SJCRH30 (cell line): ENCODE results near the gene PRKCA. TPM values are rescaled to one million over a fixed set of nuclear protein-coding genes. Genes with fewer than 3 reads are reported as not detected.

Source experiments
- DNase-seq, 2 experiments: peaks; one replicate each; pipeline ENCODE4 v3.0.0-alpha.2; 2015 to 2020
- H3K27ac ChIP-seq: fragments of 250-450 bp; sonication (Bioruptor Pico); 2 replicates; pipeline ENCODE4 v1.5.1; 2020; ENCODE audit warnings: mild to moderate bottlenecking, moderate library complexity
- H3K27me3 ChIP-seq: fragments of 250-450 bp; sonication (Bioruptor Pico); 2 replicates; pipeline ENCODE4 v1.5.1; 2020; ENCODE audit warnings: mild to moderate bottlenecking, moderate library complexity
- H3K36me3 ChIP-seq: fragments of 250-450 bp; sonication (Bioruptor Pico); 2 replicates; pipeline ENCODE4 v1.5.1; 2020; ENCODE audit warnings: mild to moderate bottlenecking, moderate library complexity
- H3K4me1 ChIP-seq: fragments of 250-450 bp; sonication (Bioruptor Pico); 2 replicates; pipeline ENCODE4 v1.5.1; 2020; ENCODE audit warnings: mild to moderate bottlenecking, moderate library complexity
- H3K4me3 ChIP-seq: fragments of 250-450 bp; sonication (Bioruptor Pico); 2 replicates; pipeline ENCODE4 v1.5.1; 2020; ENCODE audit warnings: mild to moderate bottlenecking, moderate library complexity
- H3K9me3 ChIP-seq: fragments of 250-450 bp; sonication (Bioruptor Pico); replicated peaks from 2 replicates; pipeline ENCODE4 v1.5.1; 2020; ENCODE audit warnings: mild to moderate bottlenecking, moderate library complexity
- total RNA-seq: library from RNA; depleted of rRNA; stranded (reverse); fragments of >200 nt; shearing (Covaris generic); gene quantifications from 2 replicates; pipeline ENCODE4 v1.2.3, GENCODE V29; 2014

The PRKCA gene
- total RNA-seq, 1 experiment from 2014 or later: 24.7 TPM

DNA sequence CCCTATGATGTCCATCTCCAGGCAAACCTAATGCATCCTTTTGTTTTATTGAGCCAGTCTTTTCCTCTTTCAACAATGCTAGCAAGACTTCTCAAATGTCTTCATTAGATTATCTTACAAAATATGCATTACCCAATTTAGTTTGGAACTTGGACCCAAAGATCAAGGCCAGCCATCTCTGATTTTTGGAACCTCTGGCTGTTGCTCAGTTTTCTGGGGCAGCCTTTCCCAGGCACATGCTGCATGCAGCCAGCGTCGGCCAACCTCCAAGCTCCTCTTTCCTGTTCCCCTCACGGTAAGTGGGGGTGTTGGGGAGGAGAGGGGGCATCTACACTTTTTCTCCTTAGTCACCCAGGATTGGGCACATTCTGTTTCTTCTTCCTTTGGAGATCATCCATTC, 189.3 kb downstream of the PRKCA start:
- DNase-seq: no peak
- Histone ChIP-seq H3K27me3 (no peaks in the 10 kb centered on the region), H3K9me3 (0 out of 2 replicates have a peak, but pooled peaks cover 2% of the 10 kb centered on the region), H3K4me1 (peaks cover 3% of the 10 kb centered on the region; the same call in 1 of the 2 replicates), H3K36me3 (no peaks in the 10 kb centered on the region), H3K27ac (no peak overlapping the region), H3K4me3 (no peak overlapping the region)

DNA sequence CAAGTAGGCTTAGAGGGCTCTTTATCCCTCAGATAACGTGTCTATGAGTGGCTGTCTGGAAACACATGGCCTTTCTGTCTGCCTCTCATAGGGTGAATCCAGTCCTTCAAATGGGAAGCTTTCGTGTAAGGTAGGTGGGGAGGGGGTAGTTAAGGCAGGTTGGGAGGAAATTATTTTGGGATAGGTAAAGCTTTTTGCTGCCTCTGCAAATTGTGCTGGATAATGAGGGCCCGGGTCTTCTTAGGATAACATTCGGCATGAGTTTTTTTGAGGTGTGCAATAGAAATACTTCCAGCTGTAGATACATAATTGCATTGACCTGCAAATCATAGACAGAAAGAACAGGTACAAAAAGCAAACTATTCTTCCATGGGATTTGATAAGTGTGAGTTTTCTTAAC, 189.7 kb downstream of the PRKCA start:
- 0 out of 2 replicates have a peak, but pooled peaks cover 2% of the 10 kb centered on the region for H3K9me3 ChIP-seq
- no peak overlapping the region for H3K27ac ChIP-seq
- no peaks in the 10 kb centered on the region for H3K27me3 ChIP-seq
- DNase-seq: no peak
- H3K36me3 ChIP-seq: no peaks in the 10 kb centered on the region
- H3K4me3 ChIP-seq: no peak overlapping the region
- peaks cover 3% of the 10 kb centered on the region; the same call in 1 of the 2 replicates for H3K4me1 ChIP-seq

DNA sequence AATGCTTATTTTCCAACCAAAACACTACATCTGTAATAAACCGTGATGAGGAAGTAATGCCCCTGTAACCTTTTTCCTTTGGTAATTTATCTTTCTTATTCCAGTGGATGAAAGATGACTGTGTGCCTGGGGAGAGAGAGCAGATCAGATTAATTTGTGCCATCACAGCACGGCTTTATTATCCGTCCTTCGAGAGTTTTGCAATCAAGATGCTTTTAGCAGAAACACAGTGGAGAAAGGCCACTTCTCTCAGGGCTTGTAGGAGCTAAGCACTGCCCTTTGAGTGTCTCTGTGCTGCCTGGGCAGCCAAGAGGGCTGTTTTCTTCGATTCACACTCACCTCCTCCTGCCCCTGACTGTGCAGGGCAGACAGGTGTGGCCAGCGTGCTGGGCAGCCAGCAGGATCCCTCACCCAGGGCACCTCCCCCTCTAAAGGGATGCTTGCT, 190.2 kb downstream of the PRKCA start:
- peaks cover 3% of the 10 kb centered on the region; the same call in 1 of the 2 replicates for H3K4me1 ChIP-seq
- H3K9me3 ChIP-seq: 0 out of 2 replicates have a peak, but pooled peaks cover 2% of the 10 kb centered on the region
- H3K36me3 ChIP-seq: no peaks in the 10 kb centered on the region
- no peak for DNase-seq
- no peaks in the 10 kb centered on the region for H3K27me3 ChIP-seq
- no peak overlapping the region for H3K4me3 ChIP-seq
- H3K27ac ChIP-seq: no peak overlapping the region

DNA sequence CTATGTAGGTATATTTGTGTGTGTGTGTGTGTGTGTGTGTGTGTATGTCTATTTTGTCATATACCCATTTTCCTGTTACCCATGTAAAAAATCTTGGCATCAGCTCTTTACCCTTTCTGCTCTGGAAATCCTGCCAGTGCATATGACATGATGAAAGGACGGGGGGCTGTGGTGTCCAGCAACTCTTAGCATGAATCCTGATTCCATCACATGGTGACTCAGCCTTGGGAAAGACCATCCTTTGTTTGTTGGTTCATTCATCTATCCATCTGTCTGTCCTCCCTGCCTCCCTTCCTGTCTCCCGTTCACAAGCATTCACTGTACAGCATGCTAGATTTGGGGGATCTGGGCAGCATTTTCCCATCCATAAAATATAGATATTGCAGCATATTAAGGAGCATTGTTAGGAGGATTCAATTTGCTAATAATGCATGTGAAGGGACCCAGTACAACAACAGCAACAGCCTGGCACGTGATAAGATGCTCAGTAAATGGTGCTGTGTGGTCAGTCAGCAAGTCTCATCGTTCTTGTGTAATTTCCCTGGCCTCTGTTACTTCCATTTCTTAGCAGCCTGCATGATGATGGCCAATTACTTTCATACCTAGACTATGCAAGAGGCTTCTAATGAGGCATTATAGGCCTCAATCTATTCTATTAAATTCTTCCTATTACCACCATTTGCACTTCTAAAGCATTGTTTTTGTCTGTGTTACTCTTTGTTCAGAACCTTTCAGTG, 191.0 kb downstream of the PRKCA start:
- Histone ChIP-seq H3K4me1 (peaks cover 3% of the 10 kb centered on the region; the same call in 1 of the 2 replicates), H3K9me3 (0 out of 2 replicates have a peak, but pooled peaks cover 2% of the 10 kb centered on the region), H3K27ac (no peak overlapping the region), H3K4me3 (no peak overlapping the region), H3K27me3 (no peaks in the 10 kb centered on the region), H3K36me3 (no peaks in the 10 kb centered on the region)
- no peak for DNase-seq

DNA sequence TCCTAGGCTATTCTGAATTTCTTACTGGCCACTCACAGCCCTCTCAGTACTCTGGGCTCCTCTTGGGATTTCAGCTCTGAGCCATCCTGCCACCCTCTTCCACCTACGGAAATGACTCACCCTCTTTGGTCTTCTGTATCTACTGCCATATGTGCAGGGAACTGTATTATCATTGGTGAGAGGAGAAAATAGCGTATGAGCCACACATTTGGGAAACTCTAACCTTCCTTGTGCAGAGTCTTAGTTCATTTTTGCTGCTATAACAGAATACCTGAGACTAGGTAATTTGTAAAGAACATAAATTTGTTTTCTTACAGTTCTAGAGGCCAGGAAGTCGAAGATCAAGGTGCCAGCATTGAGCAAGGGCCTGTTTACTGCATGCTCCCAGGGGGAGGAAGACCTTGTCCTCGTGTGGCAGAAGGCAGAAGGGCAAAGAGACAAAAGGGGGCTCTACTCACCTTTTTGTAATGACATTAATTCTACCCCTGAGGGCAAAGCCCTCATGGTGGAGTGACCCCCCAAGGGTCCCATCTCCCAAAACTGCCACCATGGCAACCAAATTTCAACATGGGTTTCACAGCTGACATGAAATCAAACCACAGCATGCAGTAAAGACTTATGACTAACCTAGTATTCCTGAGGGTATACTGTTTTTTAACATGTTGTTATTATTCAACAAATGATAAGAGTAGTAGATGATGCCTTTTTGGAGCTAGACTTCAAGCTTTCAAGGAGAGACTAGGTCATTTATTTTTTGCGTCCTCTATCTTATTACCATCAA, 191.8 kb downstream of the PRKCA start:
- Histone ChIP-seq H3K27ac (no peak overlapping the region), H3K9me3 (0 out of 2 replicates have a peak, but pooled peaks cover 2% of the 10 kb centered on the region), H3K27me3 (no peaks in the 10 kb centered on the region), H3K36me3 (no peaks in the 10 kb centered on the region), H3K4me3 (no peak overlapping the region), H3K4me1 (peaks cover 3% of the 10 kb centered on the region; the same call in 1 of the 2 replicates)
- peak in 1 of 2 experiments; percentile 15 for DNase-seq

DNA sequence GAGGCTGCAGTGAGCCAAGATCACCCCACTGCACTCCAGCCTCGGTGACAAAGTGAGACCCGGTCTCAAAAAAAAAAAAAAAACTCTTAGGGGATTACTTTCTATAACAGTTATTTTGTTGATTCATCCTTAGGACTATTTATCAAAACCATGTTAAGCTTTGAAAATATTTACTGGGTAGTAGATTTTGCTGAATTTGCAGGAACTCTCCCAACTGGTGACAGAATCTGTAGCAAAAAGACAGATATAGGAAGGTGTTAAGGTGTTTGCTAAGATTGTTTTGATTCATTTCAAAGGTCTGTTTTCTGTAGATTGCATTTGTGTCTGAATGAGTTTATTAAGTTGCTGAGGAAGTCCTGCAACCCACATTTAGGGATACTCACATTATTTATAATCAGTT, 192.6 kb downstream of the PRKCA start:
- Histone ChIP-seq H3K27me3 (no peaks in the 10 kb centered on the region), H3K4me1 (peaks cover 3% of the 10 kb centered on the region; the same call in 1 of the 2 replicates), H3K4me3 (no peak overlapping the region), H3K36me3 (no peaks in the 10 kb centered on the region), H3K9me3 (0 out of 2 replicates have a peak, but pooled peaks cover 2% of the 10 kb centered on the region), H3K27ac (no peak overlapping the region)
- no peak for DNase-seq

DNA sequence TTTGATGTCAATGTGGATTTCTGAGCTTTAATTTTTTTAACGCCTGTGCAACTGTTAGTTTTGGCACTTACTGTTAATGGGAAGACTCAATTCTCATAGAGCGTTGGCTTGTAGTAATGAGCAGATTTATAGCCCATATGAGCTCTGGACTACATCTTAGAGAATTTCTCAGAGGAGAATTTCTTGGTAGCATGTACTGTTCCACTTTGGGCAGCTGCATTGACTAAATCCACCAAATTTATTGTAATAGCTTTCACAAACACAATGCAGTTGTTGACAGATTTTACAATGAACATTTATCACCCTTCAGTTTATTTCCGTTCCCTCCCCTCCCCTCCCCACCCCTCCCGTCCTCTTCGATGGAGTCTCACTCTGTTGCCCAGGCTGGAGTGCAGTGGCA, 193.9 kb downstream of the PRKCA start:
- Histone ChIP-seq H3K4me1 (peaks cover 3% of the 10 kb centered on the region; the same call in 1 of the 2 replicates), H3K9me3 (0 out of 2 replicates have a peak, but pooled peaks cover 2% of the 10 kb centered on the region), H3K27me3 (no peaks in the 10 kb centered on the region), H3K4me3 (no peak overlapping the region), H3K36me3 (no peaks in the 10 kb centered on the region), H3K27ac (no peak overlapping the region)
- no peak for DNase-seq

DNA sequence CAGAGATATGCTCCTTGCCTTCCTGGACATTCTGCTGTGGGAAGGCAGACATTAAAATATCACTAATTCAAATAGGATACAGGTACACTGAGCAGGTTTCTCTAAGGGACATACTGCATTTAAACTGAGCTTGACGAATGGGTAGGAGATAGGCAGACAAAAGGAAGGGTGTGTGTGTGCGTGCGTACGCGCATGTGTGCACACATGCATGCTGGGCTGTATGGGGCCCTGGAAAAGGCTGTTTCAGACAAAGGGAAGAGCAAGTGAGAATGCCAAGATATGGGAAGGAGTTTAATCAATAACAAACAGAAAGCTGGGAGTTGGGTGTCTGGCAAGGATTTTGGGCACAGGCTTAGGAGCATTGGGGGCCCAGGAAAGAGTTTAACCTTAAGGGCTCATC, 196.2 kb downstream of the PRKCA start:
- Histone ChIP-seq H3K36me3 (no peaks in the 10 kb centered on the region), H3K27ac (no peak overlapping the region), H3K4me3 (no peak overlapping the region), H3K9me3 (no peaks in the 10 kb centered on the region), H3K4me1 (peaks cover 3% of the 10 kb centered on the region; the same call in 1 of the 2 replicates), H3K27me3 (no peaks in the 10 kb centered on the region)
- no peak for DNase-seq

DNA sequence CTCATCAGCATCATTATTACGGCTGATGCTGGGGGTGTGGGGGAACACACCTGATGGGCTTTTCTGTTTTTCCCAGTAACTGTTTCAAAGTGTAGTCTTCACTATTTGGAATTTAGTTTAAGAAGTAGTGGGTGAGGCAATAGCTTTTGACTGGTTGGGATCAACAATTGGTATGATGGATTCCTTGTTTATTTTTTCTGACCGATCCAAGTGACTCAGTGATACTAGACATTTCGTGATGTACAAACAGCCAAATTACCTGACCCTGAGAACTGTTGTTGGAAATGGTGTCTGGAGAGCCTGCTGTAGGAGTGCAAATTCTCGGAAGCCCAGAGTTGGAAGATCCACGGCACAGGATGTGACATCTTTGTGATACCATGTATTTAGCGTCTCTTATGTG, 204.2 kb downstream of the PRKCA start:
- Histone ChIP-seq H3K27me3 (no peaks in the 10 kb centered on the region), H3K4me3 (no peak overlapping the region), H3K36me3 (no peaks in the 10 kb centered on the region), H3K27ac (no peak overlapping the region), H3K9me3 (no peaks in the 10 kb centered on the region), H3K4me1 (peaks cover 3% of the 10 kb centered on the region; the same call in 1 of the 2 replicates)
- DNase-seq: no peak

DNA sequence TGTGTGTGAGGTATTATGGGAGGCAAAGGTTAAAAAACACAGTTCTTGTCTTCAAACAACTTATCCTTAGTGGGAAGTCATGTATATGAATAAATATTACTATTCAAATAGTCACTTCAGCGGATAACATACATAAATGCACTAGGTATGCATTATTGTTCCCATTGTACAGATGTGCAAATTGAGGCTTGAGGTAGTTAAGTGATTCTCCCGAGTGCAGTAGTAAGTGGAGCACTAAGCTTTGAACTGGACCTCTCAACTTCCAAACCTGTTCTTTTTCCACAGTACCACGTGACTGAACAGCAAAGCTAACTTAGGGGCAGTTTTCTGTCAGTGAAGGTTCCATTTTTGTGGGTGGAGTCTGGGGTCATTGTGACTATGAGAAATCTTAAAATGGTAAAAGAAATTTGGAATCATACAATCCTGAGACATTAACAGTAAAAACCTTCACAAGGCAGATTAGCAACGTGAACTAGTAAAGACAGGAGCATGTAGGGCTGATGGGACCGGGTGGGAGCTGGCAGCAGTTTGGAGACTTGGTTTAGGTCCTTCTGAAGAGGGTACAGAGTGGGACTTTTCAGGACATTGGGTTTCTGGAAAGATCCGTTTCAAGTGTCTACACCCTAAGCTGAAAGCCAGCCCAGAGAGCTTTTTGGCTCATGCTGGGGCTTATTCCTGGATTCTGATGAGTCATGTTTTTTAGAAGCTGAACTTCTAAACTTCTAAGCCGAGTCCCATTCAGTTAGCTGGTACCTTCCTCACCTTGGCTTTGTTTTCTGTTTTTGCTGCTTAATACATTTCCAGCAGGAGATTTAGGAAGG, 204.9 kb downstream of the PRKCA start:
- Histone ChIP-seq H3K4me1 (peaks cover 3% of the 10 kb centered on the region; the same call in 1 of the 2 replicates), H3K27me3 (no peaks in the 10 kb centered on the region), H3K36me3 (no peaks in the 10 kb centered on the region), H3K27ac (no peak overlapping the region), H3K9me3 (no peaks in the 10 kb centered on the region), H3K4me3 (no peak overlapping the region)
- no peak for DNase-seq

DNA sequence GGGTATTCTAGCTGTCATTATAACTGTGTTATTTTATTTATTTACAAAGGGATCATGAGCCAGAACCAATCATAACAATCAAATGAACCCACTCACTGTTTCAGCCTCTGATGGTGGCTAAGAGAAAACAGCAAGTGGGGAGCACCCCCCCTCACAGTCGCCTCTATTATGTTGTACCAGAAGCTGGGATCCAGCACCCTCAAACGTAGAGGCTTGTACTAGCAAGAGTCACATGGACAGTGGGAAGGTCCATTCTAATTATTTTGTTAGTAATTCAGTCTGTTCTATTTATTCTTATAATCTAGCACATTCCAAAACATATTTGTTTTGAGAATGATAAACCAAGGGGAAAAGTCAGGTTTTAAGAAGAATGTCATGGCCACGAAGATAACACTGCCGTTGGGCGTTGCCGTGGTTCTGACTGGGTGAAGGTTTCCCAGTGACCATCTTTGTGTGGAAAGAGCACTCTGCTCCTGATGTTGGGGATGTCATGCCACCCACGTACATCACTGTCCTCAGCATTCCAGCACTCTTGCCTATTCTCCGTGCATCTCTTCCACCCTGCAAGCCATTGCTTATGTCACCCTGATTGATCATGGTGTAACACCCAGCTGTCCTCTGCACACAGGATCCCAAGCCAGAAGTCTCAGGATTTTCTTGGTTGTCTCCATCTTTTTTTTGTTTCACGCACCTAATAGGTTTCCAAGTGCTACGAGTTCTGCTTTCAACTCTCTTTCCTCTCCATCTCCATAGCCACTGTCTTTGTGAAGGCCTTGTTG, 205.8 kb downstream of the PRKCA start:
- H3K4me3 ChIP-seq: no peak overlapping the region
- H3K4me1 ChIP-seq: no peaks in the 10 kb centered on the region
- no peak for DNase-seq
- no peaks in the 10 kb centered on the region for H3K27me3 ChIP-seq
- H3K27ac ChIP-seq: no peak overlapping the region
- no peaks in the 10 kb centered on the region for H3K36me3 ChIP-seq
- no peaks in the 10 kb centered on the region for H3K9me3 ChIP-seq

DNA sequence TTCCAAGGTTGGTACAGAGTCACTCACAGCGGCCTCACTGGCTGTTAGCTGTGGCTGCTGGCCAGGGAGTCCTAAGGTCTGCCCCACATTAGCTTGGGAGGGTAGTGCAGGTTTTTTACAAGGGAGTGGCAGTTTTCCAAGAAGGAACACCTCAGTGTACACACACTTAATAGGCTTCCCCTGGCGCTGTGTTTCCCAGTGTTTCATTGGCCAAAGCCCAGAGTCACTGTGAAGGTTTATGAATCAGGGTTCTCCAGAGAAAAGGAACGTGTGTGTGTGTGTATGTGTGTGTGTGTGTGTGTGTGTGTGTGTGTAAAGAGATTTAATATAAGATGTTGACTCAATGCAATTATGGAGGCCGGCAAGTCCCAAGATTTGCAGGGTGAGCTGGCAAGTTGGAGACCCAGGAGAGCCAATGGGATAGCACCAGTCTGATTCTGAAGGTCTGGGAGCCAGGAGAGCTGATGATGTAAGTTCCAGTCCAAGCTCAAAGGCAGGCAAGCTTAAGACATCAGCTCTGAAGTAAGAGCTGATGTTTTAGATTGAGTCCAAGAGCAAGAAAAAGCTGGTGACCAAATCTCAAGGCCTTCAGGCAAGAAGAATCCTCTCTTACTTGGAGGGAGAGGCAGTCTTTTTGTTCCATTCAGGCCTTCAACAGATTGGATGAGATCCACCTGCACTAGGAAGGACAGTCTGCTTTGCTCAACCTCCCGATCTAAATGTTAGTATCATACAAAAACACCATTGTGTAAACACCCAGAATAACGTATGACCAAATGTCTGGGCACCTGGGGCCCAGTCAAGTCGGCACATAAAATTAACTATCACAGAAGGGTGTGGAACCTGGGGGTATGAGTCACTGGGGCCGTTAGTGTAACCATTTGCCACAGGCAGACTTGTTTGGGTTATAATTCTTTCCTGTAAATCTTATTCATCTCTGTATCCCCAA, 206.8 kb downstream of the PRKCA start:
- no peak overlapping the region for H3K4me3 ChIP-seq
- H3K4me1 ChIP-seq: no peaks in the 10 kb centered on the region
- H3K27me3 ChIP-seq: no peaks in the 10 kb centered on the region
- no peak overlapping the region for H3K27ac ChIP-seq
- H3K9me3 ChIP-seq: no peaks in the 10 kb centered on the region
- H3K36me3 ChIP-seq: no peaks in the 10 kb centered on the region
- no peak for DNase-seq

DNA sequence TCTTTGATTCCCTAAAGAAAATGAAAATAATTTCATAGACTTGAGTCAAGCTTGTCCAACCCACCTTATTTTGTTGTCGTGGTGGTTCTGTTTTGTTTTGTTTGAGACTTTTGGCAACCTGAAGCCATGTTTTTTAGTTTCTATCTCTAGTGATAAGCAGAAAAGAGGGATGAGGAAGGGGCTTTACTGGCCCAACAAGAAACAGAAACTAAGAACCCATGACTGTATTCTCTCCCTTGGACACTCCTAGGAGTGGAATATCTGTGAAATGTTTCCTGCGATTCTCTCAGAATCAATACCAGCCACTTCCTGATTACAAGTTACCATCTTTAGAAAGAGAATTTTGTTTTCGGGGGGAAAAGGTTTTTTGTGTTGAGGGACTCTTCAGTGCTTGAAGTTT, 207.5 kb downstream of the PRKCA start:
- H3K27me3 ChIP-seq: no peaks in the 10 kb centered on the region
- no peak overlapping the region for H3K4me3 ChIP-seq
- H3K27ac ChIP-seq: no peak overlapping the region
- H3K9me3 ChIP-seq: no peaks in the 10 kb centered on the region
- 0 out of 2 replicates have a peak, but pooled peaks cover 3% of the 10 kb centered on the region for H3K36me3 ChIP-seq
- DNase-seq: no peak
- no peaks in the 10 kb centered on the region for H3K4me1 ChIP-seq
